Thyroid gland (tissue), 4 donors: Measurements from ENCODE around the gene MSL2. TPM values are rescaled to one million over a fixed set of nuclear protein-coding genes. Genes with fewer than 3 reads are reported as not detected.
A peak's percentile ranks its signal among the peaks of the same experiment; 100 is the strongest.
"Not testable (repeated sequence)": the region's sequence is repeated elsewhere in the genome, so short reads cannot be mapped to it uniquely, and the experiment has no call there.

Experiments
- DNase-seq, 2 donors: peaks; one replicate each; pipeline ENCODE4 v3.0.0-alpha.2; 2019
- H3K27ac ChIP-seq, 3 donors: fragments of 200-600 bp; sonication (generic); 1 replicate in 2 of 3; 2 replicates in 1 of 3; pipeline ENCODE4 v1.5.1; 2016 to 2019; ENCODE audit warnings: mild to moderate bottlenecking in 1 of 3, moderate library complexity in 1 of 3
- H3K27me3 ChIP-seq: fragments of 200-600 bp; sonication (generic); one replicate; pipeline ENCODE4 v1.5.1; 2019
- H3K36me3 ChIP-seq, 2 donors: fragments of 200-600 bp; sonication (generic); one replicate each; pipeline ENCODE4 v1.5.1; 2016 to 2019
- H3K4me1 ChIP-seq, 2 donors: fragments of 200-600 bp; sonication (generic); one replicate each; pipeline ENCODE4 v1.5.1; 2017 to 2019
- H3K4me3 ChIP-seq, 3 donors: fragments of 200-600 bp; sonication (generic); replicated peaks in 1 of 3; 1 replicate in 2 of 3; 2 replicates in 1 of 3; pipeline ENCODE4 v1.5.1; 2016; ENCODE audit warnings: mild to moderate bottlenecking in 1 of 3
- H3K9me3 ChIP-seq: fragments of 200-600 bp; sonication (generic); one replicate; pipeline ENCODE4 v1.5.1; 2017
- POLR2A ChIP-seq, 2 donors: fragments of 450-650 bp; IDR thresholded peaks; one replicate each; pipeline ENCODE4 v1.6.1; 2017; ENCODE audit warnings: antibody characterized with exemption in 2 of 2, mild to moderate bottlenecking in 2 of 2, moderate library complexity in 1 of 2
- WGBS, 2 donors: methylation state at CpG; one replicate each; pipeline ENCODE4 v1.1.5; 2017; 5-methylcytosine and 5-hydroxymethylcytosine counted together
- intact Hi-C: fragments of 100-400 bp; cut with DNase I; formaldehyde crosslinking; loops from one replicate; pipeline ENCODE4 v1.15.1; 2023
- total RNA-seq, 4 donors: library from RNA; depleted of rRNA; stranded (reverse); fragments of >200 nt; gene quantifications; one replicate each; pipeline ENCODE4 v1.2.3, GENCODE V29; 2016
- TF ChIP-seq, protein P1 (sequence below), 6 experiments: fragments of 200-600 bp in 3 of 6; fragments of 450-650 bp in 3 of 6; sonication (generic) in 3 of 6; IDR thresholded peaks; one replicate each; pipeline ENCODE4 v1.5.1; 2016 to 2019; ENCODE audit warnings: antibody characterized with exemption in 6 of 6, mild to moderate bottlenecking in 2 of 6, inconsistent platforms in 1 of 6, moderate library complexity in 1 of 6

Gene MSL2
- total RNA-seq, 4 donors from 2014 or later: 28.6 to 55.8 (median 44.4) TPM

DNA sequence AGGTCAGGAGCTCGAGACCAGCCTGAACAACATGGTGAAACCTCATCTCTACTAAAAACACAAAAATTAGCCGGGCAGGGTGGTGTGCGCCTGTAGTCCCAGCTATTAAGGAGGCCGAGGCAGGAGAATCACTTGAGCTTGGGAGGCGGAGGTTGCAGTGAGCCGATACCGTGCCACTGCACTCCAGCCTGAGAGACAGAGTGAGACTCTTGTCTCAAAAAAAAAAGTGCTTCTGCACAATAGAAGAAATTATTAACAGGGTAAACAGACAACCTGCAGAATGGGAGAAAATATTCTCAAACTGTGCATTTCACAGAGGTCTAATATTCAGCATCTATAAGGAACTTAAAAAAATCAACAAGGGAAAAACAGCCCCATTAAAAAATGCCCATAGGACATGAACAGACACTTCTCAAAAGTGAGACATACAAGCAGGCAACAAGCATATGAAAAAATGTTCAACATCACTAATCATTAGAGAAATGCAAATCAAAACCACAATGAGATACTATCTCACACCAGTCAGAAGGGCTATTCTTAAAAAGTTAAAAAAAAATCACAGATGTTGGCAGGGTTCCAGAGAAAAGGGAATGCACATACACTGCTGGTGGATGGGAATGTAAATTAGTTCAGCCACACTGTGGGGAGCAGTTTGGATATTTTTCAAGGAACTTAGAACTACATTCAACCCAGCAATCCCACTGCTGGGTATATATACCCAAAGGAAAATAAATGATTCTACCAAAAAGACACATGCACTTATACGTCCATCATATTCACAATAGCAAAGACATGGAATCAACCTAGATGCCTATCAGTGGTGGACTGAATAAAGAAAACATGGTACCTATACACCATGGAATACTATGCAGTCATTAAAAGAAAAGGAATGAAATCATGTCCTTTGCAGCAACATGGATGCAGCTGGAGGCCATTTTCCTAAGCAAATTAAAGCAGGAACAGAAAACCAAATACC is 75.5 kb downstream of the MSL2 start:
- TF ChIP-seq, protein P1, sequence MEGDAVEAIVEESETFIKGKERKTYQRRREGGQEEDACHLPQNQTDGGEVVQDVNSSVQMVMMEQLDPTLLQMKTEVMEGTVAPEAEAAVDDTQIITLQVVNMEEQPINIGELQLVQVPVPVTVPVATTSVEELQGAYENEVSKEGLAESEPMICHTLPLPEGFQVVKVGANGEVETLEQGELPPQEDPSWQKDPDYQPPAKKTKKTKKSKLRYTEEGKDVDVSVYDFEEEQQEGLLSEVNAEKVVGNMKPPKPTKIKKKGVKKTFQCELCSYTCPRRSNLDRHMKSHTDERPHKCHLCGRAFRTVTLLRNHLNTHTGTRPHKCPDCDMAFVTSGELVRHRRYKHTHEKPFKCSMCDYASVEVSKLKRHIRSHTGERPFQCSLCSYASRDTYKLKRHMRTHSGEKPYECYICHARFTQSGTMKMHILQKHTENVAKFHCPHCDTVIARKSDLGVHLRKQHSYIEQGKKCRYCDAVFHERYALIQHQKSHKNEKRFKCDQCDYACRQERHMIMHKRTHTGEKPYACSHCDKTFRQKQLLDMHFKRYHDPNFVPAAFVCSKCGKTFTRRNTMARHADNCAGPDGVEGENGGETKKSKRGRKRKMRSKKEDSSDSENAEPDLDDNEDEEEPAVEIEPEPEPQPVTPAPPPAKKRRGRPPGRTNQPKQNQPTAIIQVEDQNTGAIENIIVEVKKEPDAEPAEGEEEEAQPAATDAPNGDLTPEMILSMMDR (IDR thresholded peaks at IDR 0.05): no peak
- no peak for TF ChIP-seq POLR2A (IDR thresholded peaks at IDR 0.05)
- Histone ChIP-seq H3K9me3 (no peaks in the 10 kb centered on the region), H3K27me3 (no peaks in the 10 kb centered on the region), H3K4me1 (no peaks in the 10 kb centered on the region), H3K27ac (no peak overlapping the region), H3K36me3 (no peaks in the 10 kb centered on the region), H3K4me3 (no peak overlapping the region)
- intact Hi-C loops: no loop called here
- WGBS, 2 donors: 98 to 99% methylated on average over 8 of the region's 8 CpGs
- DNase-seq: no peak

DNA sequence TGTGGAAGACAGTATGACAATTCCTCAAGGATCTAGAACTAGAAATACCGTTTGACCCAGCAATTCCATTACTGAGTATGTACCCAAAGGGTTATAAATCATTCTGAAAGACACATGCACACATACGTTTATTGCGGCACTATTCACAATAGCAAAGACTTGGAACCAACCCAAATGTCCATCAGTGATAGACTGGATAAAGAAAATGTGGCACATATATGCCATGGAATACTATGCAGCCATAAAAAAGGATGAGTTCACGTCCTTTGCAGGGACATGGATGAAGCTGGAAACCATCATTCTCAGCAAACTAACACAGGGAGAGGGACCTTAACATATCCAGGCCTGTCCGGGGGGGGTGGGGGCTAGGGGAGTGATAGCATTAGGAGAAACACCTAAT is 76.4 kb downstream of the MSL2 start:
- DNase-seq, intact Hi-C loops: not testable (repeated sequence)
- WGBS, 2 donors: 96 to 98% methylated on average over 5 of the region's 5 CpGs

DNA sequence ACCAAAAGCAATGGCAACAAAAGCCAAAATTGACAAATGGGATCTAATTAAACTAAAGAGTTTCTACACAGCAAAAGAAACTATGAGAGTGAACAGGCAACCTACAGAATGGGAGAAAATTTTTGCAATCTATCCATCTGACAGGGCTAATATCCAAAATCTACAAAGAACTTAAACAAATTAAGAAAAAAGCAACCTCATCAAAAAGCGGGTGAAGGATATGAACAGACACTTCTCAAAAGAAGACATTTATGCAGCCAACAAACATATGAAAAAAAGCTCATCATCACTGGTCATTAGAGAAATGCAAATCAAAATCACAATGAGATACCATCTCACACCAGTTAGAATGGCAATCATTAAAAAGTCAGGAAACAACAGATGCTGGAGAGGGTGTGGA is 76.8 kb downstream of the MSL2 start:
- H3K27me3 ChIP-seq, H3K36me3 ChIP-seq, H3K4me1 ChIP-seq, H3K27ac ChIP-seq, DNase-seq, H3K9me3 ChIP-seq, H3K4me3 ChIP-seq, intact Hi-C loops: not testable (repeated sequence)
- 97% methylated on average over 1 of the region's 1 CpG for WGBS, 2 donors

More for the DNA sequence above, 76.4 kb downstream of the MSL2 start:
- not testable (repeated sequence) for H3K9me3 ChIP-seq, H3K4me3 ChIP-seq, H3K36me3 ChIP-seq, H3K4me1 ChIP-seq, H3K27ac ChIP-seq, H3K27me3 ChIP-seq

DNA sequence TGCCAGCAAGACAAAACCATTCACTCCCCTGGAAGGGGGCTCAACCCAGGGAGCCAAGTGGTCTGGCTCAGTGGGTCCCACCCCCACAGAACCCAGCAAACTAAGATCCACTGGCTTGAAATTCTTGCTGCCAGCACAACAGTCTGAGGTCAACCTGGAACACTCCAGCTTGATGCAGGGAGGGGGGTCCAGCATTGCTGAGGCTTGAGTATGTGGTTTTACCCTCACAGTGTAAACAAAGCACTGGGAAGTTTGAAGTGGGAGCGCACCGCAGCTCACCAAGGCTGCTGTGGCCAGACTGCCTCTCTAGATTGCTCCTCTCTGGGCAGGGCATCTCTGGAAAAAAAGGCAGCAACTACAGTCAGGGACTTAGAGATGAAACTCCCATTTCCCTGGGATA is 81.7 kb downstream of the MSL2 start:
- no peaks in the 10 kb centered on the region for H3K27me3 ChIP-seq
- H3K4me3 ChIP-seq: no peak overlapping the region
- no peak overlapping the region for H3K27ac ChIP-seq
- H3K9me3 ChIP-seq: no peaks in the 10 kb centered on the region
- H3K4me1 ChIP-seq: peaks cover 0 to 3% of the 10 kb centered on the region in 2 donors
- DNase-seq: peak; percentile 30 to 45
- intact Hi-C loops: no loop called here
- WGBS, 2 donors: 50 to 54% methylated on average over 1 to 2 of the region's 2 CpGs
- H3K36me3 ChIP-seq: no peaks in the 10 kb centered on the region
- no peak for TF ChIP-seq POLR2A (IDR thresholded peaks at IDR 0.05)
- TF ChIP-seq, protein P1 (IDR thresholded peaks at IDR 0.05): no peak

DNA sequence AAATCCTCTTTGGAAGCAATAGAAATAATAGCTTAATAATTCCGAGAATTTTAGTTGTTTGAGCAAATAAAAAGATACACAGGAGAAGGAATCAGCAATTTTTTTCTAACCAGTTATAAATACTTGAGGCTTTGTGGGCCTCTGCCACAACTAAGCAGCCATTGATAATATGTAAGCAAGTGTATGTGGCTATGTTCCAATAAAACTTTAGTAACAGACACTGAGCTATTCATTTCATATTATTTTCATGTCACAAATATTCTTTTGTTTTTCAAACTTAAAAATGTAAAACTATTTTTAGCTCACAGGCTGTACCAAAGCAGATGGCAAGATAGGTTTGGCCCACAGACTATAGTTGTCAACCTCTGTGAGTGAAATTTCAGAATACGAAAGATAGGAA is 85.7 kb downstream of the MSL2 start:
- H3K9me3 ChIP-seq: no peaks in the 10 kb centered on the region
- DNase-seq: no peak
- intact Hi-C loops: no loop called here
- H3K27me3 ChIP-seq: no peaks in the 10 kb centered on the region
- H3K4me3 ChIP-seq: no peak overlapping the region
- 95 to 97% methylated on average over 2 of the region's 2 CpGs for WGBS, 2 donors
- peaks cover 0 to 3% of the 10 kb centered on the region in 2 donors for H3K4me1 ChIP-seq
- no peaks in the 10 kb centered on the region for H3K36me3 ChIP-seq
- no peak for TF ChIP-seq POLR2A (IDR thresholded peaks at IDR 0.05)
- TF ChIP-seq, protein P1 (IDR thresholded peaks at IDR 0.05): no peak
- H3K27ac ChIP-seq: no peak overlapping the region

DNA sequence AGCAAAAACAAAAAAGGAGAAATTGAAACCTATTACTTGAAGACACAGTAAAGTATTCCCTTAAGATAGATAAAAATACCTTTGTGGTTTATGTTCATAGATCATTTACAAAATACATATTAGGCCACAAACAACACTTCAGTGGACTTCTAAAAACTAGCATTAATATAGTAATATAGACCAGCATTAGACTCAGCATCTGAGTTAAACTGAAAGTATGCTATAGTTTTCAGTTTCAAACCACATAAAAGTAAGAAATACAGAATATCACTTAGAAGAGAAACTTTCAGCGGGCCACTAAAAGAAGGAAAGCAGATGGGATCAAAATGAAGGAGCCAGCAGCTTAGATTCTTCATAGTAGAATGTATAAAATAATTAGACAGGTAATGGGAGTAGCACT is 86.6 kb downstream of the MSL2 start:
- DNase-seq: no peak
- no peaks in the 10 kb centered on the region for H3K9me3 ChIP-seq
- no peaks in the 10 kb centered on the region for H3K27me3 ChIP-seq
- intact Hi-C loops: no loop called here
- no peak overlapping the region for H3K4me3 ChIP-seq
- no peaks in the 10 kb centered on the region for H3K36me3 ChIP-seq
- WGBS, 2 donors: 92% methylated on average over 1 of the region's 1 CpG
- H3K4me1 ChIP-seq: peaks cover 0 to 3% of the 10 kb centered on the region in 2 donors
- TF ChIP-seq, protein P1 (IDR thresholded peaks at IDR 0.05): no peak
- TF ChIP-seq POLR2A (IDR thresholded peaks at IDR 0.05): no peak
- H3K27ac ChIP-seq: no peak overlapping the region
